Cerebellar nuclear complex (tissue), 1 donor: Measurements from ENCODE around the gene ZNF862.
"Not testable (repeated sequence)": the region's sequence is repeated elsewhere in the genome, so short reads cannot be mapped to it uniquely, and the experiment has no call there.

Source experiments
- DNase-seq, 2 experiments: peaks; one replicate each; lab custom pipeline; 2025; lab: John Stamatoyannopoulos, UW

The ZNF862 gene

DNA sequence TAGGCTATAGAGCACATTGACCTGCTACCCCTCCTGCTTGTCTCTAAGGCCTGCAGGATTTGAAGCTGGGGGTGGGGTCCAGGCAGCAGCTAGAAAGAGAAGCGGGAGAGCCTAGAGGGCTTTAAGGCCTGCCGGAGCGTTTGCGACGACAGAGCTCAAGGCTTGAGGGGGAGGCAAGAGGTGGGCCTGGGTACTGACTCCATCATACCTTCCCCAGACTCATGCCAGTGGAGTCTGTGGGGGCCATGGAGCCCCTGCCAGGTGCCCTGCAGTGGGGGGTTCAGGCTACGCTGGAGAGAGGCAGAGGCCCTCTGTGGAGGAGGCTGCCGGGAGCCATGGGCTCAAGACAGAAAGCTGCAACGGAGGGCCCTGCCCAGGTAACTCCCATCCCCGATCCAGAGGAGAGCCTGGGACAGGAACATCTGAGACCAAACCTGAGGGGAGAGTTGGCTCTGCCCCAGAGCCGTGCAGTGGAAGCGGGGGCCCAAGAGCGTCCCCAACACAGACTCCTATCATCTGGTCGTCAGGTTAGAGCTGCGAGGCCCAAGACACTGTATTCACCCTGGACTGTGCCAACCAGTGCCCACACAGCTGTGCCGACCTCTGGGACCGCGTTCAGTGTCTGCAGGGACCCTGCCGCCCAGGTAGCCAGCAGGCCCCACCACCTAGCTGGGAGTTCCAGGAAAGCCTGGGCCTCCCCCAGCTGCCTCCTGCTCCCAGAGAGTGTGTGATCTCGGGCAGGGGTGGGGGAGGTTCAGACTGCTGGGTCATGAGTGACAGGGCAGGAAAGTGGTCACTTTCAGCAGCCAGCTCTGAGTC, 13.2 kb upstream of the ZNF862 start:
- no peak for DNase-seq

DNA sequence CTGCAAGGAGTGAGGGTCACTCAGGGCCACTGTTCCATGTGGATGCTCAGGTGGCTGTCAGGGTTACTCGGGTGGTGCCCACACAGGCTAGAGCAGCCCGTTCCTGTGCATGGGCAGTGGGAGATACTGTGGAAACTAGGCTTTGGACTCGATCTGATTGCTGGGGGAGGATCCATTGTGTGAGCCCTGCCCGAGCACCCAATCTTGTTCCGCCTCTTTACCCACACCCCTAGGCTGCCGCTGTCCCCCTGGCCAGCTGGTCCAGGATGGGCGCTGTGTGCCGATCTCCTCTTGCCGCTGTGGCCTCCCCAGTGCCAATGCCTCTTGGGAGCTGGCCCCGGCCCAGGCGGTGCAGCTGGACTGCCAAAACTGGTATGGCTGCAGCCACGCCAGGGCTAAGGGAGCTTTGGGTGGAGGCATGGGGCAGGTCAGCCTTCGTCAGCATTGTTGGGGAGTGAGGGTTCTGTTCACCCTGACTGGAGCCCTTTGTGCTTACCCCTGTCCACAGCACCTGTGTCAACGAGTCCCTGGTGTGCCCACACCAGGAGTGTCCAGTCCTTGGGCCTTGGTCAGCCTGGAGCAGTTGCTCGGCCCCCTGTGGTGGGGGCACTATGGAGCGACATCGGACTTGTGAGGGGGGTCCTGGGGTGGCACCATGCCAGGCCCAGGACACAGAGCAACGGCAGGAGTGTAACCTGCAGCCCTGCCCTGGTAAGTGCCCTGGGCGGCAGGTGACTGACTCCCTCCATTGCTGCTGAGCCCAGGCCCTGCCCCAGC, 12.4 kb upstream of the ZNF862 start:
- DNase-seq = no peak

DNA sequence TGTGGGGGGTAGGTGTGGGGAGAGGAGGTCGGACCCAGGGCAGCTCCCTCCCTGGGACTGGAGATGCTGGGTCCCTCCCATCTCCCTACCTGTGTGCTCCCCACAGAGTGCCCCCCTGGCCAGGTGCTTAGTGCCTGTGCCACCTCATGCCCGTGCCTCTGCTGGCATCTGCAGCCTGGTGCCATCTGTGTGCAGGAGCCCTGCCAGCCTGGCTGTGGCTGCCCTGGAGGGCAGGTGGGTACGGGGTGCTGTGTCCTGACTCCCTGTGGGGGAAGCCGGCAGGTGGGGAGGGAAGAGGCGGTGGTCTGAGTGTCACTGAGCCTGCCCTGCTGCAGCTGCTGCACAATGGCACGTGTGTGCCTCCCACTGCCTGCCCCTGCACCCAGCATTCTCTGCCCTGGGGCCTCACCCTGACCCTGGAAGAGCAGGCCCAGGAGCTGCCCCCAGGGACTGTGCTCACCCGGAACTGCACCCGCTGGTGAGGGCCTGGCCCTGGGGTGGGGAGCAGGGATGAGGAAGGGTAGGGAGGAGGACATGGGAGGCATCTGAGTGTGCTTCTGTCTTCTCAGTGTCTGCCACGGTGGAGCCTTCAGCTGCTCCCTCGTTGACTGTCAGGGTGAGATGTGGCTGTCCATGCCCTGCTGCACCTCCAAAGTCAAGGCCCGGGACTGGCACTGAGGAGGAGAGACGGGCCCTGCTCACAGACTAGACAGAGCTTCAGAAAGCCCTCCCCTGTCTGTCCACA, 11.7 kb upstream of the ZNF862 start:
- DNase-seq = no peak

DNA sequence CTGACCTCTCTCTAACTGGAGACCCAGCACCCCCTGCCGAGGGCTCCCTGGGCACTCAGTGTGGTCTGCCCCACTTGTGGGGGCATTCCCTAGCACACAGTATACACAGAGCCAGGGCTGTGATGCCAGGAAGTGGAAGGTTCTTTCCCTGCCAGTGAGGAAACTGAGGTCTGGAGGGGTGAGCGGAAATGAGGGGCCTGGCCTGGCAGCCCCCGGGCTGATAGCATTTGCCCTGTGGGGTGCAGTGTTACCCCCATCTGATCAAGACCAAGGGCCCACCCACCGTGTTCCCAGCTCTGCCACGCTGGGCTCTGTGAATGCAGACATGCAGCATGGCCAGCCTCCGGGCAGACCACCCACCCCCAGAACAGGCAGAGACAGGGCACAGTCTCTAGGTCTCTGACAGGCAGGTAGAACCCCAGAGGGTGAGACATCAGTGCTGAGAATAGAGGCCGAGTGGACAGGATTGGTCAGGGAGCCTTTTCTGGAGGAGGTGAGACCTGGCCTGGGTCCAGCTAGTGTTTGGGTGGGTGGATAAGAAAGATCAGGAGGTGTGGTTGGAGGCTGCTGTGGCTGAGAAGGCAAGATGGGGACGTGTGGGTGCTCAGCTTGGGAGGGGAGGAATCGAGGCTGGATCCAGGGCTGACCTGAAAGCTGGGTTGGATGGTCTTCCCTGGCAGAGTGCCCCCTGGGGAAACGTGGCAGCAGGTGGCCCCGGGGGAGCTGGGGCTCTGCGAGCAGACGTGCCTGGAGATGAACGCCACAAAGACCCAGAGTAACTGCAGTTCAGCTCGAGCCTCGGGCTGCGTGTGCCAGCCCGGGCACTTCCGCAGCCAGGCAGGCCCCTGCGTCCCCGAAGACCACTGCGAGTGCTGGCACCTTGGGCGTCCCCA, 10.8 kb upstream of the ZNF862 start:
- no peak for DNase-seq

DNA sequence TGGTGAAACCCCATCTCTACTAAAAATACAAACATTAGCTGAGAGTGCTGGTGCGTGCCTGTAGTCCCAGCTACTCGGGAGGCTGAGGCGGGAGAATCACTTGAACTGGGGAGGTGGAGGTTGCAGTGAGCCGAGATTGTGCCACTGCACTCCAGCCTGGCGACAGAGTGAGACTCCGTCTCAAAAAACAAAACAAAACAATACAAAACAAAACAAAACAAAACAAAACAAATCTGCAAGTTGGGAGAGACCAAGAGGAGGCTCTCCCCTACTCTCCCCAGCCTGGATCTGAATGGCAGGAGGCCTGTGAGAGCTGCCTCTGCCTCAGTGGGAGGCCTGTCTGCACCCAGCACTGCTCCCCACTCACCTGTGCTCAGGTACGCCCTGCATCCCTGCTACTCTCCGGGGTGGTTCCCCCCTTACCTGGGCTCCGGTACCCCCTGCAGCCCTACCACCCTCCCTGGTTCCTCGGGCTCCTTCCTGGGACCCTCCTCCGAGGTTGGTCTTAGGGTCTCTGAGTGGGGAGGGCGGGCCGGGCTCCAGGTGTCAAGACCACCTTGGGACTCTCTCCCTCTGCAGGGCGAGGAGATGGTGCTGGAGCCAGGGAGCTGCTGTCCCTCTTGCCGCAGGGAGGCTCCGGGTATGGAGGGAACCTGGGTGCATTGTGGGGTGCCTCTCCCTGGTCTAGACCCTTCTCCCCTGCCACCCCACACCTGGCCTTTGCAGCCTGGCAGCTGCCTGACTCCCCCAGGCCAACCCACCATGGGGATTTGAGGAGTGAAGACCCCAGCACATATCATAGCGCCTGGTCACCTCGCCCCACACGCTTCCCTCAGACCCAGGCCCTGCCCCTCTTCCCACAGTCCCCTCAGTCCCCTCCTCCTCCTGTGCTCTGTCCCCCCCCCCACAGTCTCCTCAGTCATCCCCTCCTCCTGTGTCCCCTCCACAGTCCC, 9.5 kb upstream of the ZNF862 start:
- no peak for DNase-seq

DNA sequence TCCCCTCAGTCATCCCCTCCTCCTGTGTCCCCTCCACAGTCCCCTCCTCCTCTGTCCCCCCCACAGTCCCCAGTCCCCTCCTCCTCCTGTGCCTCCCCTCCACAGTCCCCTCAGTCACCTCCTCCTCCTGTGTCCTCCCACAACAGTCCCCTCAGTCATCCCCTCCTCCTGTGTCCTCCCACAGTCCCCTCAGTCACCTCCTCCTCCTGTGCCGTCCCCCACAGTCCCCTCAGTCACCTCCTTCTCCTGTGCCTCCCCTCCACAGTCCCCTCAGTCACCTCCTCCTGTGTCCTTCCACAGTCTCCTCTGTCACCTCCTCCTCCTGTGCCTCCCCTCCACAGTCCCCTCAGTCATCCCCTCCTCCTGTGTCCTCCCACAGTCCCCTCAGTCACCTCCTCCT, 7.6 kb upstream of the ZNF862 start:
- DNase-seq = not testable (repeated sequence)

DNA sequence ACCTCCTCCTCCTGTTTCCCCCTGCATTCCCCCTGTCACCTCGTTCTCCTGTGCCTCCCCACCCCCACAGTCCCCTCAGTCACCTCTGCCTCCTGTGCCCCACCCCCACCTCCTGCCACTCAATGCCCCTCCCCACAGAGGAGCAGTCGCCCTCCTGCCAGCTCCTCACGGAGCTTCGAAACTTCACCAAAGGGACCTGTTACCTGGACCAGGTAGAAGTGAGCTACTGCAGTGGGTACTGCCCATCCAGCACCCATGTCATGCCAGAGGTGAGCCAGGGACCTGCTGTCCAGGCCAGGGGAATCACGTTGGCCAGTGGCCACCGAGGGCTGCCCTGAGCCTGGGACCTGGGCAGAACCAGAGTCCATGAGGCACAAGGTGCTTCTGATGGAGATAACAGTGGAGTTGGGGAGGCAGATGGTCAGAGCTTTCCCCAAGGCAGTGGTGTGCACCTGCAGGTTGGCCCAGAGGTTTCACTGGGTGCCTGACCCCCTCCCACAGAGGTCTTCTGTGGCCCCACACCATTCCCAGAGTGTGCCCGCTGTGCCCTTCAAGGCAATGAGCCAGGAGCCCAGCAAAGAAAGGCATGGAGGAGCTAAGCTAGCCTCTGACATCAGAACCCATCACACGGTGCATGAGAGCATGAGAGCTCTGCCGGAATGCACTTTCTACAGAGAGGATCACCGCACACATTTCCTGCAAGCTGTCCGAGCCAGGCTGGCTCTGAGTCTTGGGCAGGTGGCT, 7.0 kb upstream of the ZNF862 start:
- DNase-seq = no peak

DNA sequence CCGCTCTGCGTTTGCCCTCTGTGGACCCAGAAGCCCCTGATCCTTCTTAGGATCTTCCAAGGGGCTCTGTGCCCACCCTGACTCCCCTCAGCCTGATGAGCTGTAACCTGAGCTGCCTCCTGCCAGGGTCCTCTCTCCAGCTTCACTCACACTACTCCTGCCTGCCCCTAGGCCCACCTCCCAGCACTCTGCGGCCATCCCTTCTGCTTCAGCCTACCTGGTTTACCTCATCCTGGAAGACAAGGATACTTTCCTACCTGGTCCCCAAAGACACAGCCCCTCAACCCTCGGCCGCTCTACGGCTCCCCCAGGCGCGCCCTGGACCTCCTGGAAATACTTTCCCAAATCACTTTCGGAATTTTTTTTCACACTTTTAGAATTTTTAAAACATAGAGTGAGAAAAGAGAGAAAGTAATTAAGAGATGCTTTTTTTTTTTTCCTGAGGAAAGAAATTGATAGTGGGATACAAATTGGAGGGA, 6.4 kb upstream of the ZNF862 start:
- DNase-seq = no peak

DNA sequence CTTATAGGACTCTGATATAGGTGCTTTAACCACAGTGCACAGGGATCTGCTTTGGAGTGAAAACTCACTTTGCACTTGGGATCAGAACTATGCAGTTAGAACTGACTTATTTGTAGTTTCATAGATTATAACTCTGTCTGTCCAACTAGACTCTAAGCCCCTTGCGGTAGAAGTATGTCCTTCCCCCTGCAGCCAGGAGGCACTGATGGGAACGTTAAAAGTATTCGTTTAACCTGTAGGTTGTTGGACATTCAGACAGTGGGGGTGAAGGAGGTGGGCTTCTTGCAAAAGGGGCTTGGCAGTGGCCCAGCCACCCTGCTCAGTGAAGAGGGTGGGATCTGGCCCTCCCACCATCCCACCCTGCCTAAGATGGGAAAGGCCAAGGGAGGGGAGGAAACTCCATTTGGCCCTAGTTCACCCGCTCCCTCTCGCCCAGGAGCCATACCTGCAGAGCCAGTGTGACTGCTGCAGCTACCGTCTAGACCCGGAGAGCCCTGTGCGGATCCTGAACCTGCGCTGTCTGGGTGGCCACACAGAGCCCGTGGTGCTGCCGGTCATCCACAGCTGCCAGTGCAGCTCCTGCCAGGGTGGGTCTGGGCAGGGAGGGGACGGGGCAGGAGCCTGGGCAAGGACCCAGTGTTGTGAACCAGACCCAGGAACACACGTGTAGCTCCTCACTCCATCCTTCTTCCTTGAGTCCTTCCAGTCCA, 5.7 kb upstream of the ZNF862 start:
- no peak for DNase-seq

DNA sequence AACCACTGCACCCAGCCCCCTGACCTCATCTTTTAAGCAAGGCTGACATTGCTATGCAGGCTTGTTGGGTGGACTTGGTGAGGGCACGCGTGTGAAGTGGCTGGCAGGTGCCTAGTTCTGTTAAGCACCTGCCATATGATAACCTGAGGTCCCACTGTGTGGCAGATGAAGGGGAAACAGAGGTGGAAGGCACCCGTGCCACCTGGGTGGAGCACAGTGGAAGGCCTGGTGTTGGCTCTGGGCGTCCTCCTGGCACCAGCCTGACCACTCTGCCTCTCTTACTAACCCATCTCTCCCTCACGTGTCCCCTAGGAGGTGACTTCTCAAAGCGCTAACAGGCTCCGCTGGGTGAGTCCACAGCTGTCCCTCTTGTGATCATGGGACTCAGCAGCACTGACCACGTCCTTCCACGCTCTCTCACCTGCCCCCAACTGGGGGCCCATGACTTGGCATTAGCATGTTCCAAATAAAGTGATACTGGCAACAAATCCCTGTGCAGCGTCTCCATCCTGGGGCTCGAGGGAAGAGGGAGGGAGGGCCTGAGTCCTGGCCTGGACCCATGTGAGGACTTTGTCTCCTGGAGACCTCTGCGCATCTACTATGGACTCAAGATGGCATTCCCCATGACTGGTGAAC, 4.6 kb upstream of the ZNF862 start:
- no peak for DNase-seq

DNA sequence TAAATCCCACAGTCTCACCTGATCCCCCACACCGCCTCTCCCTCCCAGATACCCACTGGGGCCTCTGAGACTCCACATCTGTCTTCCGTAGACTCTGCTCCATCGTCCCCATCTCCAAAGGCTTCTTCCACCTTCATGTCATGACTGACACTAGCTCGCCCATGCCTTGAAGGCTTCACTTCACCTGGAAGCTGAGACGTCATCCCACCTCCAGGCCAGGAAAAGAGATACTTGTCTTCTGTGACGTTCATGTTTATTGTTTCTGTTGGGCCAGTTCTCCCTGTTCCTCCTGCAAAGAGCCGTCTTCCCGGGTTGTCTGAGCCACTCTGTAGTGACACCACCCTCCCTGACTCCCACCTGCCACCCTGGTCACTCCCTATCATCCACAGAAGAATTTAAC, 3.6 kb upstream of the ZNF862 start:
- DNase-seq = no peak

DNA sequence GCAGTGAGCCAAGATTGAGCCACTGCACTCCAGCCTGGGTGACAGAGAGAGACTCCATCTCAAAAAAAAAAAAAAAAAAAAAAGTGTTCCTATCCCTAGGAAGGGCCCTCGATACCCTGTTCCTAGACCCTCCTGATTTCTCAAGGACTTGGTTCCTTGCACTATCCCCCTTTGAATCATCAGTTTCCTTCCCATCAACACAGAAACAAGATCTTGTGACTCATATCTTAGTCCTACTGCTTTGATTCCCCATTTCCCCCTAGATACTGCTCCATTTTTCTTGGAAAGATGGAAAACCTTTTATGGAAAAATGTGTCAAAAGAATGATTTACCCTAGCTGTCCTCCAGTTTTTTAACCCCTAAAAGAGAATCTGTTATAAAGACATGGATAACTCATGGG, 1.7 kb upstream of the ZNF862 start:
- no peak for DNase-seq

DNA sequence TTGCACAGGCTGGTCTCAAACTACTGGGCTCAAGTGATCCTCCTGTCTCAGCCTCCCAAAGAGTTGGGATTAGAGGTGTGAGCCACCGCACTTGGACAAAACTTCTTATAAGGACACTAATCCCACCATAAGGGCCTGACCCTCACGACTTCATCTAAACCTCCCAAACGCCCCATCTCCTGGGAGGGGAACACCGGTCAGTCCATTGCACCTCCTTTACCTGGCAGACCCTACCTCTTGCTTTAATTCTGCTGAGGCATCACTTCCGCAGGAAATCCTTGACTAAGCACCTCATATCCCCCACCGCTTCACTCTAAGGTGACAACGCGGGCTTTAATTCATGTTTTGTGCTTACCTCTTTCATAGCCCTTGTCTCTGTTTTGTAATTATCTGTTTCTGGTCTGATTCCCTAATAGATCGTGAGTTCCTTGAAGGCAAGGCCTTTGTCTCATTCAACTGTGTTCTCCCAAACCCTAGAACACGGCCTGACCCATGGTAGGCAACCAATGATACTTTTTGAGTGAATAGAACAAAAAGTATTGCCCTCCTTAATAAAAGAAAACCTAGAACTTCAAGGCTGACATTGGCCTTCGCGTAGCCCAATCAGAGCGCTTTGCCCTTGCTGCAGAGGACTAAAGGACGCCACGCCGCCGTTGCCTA, 481 bp upstream of the ZNF862 start:
- no peak for DNase-seq

DNA sequence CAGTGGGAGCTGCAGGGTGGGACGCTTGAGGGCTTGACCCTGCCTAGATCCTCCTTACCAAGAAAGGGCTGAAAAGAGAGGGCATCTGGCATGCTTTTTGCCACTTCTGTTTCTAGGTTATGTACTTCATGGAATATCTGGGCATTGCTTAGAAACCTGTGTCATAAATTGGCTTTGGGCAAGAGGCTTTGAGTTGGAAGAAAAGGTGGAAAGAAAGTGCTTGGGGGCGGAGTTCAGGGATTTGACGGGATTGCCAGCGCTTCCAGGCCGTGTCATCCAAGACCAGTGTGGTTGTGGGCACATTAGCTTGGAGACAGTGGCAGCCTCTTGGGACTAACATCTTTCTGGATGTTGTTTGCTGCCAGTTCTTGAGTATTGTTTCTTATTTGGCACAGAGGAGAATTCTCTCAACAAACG, 825 bp downstream of the ZNF862 start:
- DNase-seq = no peak

DNA sequence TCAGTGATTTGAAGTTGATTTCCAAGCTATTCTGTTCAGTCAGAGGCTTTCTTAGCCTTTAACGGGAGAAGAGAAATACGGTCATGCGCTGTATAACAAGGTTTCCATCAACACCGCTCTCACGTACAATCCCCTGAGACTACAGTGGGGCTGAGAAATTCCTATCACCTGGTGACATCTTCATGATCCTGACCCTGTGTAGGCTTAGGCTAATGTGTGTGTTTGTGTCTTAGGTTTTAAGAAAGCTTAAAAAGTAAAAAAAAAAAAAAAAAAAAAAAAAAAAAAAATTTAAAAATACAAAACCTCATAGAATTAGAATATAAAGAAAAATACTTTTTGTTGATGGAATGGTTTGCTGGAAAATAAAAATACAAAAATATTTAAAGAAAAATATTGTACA, 1.8 kb downstream of the ZNF862 start:
- DNase-seq = no peak

DNA sequence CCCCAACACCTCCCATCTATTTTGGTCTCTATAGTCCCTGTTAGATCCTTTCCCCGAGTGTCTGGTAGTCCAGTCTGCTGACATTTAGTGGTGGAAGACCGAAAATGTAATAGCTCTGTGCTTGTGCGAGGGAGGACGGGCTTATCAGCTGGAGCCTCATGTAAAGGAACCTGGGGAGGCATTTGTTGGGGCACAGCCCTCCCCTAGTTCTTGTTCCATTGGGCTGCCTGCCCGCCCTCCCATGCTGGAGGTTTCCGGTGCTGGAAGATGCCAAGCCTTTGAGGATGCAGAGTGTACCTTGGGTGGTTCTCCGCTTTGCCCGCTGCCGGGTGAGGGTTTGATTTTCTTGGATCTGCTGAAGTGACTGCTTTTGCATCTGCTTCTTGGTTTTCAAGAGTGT, 5.4 kb downstream of the ZNF862 start:
- DNase-seq = no peak

DNA sequence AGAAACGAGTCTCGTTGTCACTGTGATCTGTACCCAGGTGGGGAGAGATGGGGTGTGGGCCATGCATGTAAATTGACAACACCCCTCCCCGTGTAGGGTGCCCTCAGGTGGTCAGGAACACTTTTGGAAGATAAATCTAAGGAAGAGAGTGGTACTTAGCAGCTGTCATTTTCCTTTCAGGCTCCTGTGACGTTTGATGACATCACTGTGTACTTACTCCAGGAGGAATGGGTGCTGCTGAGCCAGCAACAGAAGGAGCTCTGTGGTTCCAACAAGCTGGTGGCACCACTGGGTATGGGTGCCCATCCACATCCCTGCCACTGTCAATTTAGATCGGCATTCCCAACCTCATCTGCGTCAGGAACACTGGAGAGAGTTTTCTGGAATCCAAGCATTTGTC, 6.3 kb downstream of the ZNF862 start:
- no peak for DNase-seq
